Keratinocyte (primary cell): ENCODE results near the gene OGG1. TPM values are rescaled to one million over a fixed set of nuclear protein-coding genes. Genes with fewer than 3 reads are reported as not detected.

ENCODE experiments used
- DNase-seq: peaks from one replicate; pipeline ENCODE4 v3.0.0-alpha.2; 2011; ENCODE audit warnings: low read depth, missing footprints, low spot score
- FAIRE-seq: peaks from 2 replicates; lab custom pipeline; 2011; peaks lifted over from hg19 to GRCh38; lab: Jason Lieb, UNC
- H2AFZ ChIP-seq: 2 replicates; pipeline ENCODE4 v1.6.0; 2012; ENCODE audit warnings: low read length, control low read depth, inconsistent platforms; ENCODE audit not compliant: control insufficient read depth
- H3K27ac ChIP-seq: 2 replicates; pipeline ENCODE4 v1.5.1; 2011; ENCODE audit warnings: low read length; ENCODE audit not compliant: control insufficient read depth, insufficient read depth
- H3K27me3 ChIP-seq: 3 replicates; pipeline ENCODE4 v1.6.0; 2011; ENCODE audit warnings: low read length; ENCODE audit not compliant: control insufficient read depth, insufficient read depth; ENCODE audit errors: extremely low read depth
- H3K36me3 ChIP-seq, 2 experiments: 2 replicates in 1 of 2; 3 replicates in 1 of 2; pipeline ENCODE4 v1.5.1; 2011; ENCODE audit warnings: low read length in 2 of 2, mild to moderate bottlenecking in 1 of 2; ENCODE audit not compliant: control insufficient read depth in 2 of 2, insufficient read depth in 2 of 2; ENCODE audit errors: extremely low read depth in 1 of 2
- H3K4me1 ChIP-seq: 3 replicates; pipeline ENCODE4 v1.5.1; 2011; ENCODE audit warnings: low read length; ENCODE audit not compliant: control insufficient read depth, insufficient read depth; ENCODE audit errors: extremely low read depth
- H3K4me2 ChIP-seq: 3 replicates; pipeline ENCODE4 v1.6.0; 2011; ENCODE audit warnings: low read depth, low read length; ENCODE audit not compliant: control insufficient read depth, insufficient read depth; ENCODE audit errors: extremely low read depth
- H3K4me3 ChIP-seq, 3 experiments: fragments of 200-600 bp in 1 of 3; sonication (generic) in 1 of 3; 2 replicates in 2 of 3; 3 replicates in 1 of 3; pipeline ENCODE4 v1.5.1; 2011 to 2016; ENCODE audit warnings: low read length in 3 of 3, mild to moderate bottlenecking in 3 of 3, control low read depth in 2 of 3, inconsistent platforms in 1 of 3, low read depth in 1 of 3, mixed read lengths in 1 of 3, mixed run types in 1 of 3, moderate library complexity in 1 of 3; ENCODE audit not compliant: control insufficient read depth in 2 of 3, insufficient read depth in 2 of 3; ENCODE audit errors: extremely low read depth in 1 of 3
- H3K79me2 ChIP-seq: 2 replicates; pipeline ENCODE4 v1.6.0; 2012; ENCODE audit warnings: low read length; ENCODE audit not compliant: control insufficient read depth, insufficient read depth
- H3K9ac ChIP-seq: 3 replicates; pipeline ENCODE4 v1.6.0; 2011; ENCODE audit warnings: low read length; ENCODE audit not compliant: control insufficient read depth, insufficient read depth; ENCODE audit errors: extremely low read depth
- H3K9me1 ChIP-seq: 3 replicates; pipeline ENCODE4 v1.6.0; 2011; ENCODE audit warnings: low read length; ENCODE audit not compliant: control insufficient read depth, insufficient read depth; ENCODE audit errors: extremely low read depth
- H3K9me3 ChIP-seq: 2 replicates; pipeline ENCODE4 v1.5.1; 2012; ENCODE audit warnings: low read depth, low read length; ENCODE audit not compliant: control insufficient read depth
- H4K20me1 ChIP-seq: 3 replicates; pipeline ENCODE4 v1.6.0; 2011; ENCODE audit warnings: low read length; ENCODE audit not compliant: control insufficient read depth, insufficient read depth; ENCODE audit errors: extremely low read depth
- CTCF ChIP-seq, 3 experiments: IDR thresholded peaks in 1 of 3; conservative IDR thresholded peaks in 1 of 3; optimal IDR thresholded peaks in 1 of 3; 2 replicates in 2 of 3; 3 replicates in 1 of 3; pipeline versions ENCODE3 to v1.5.1; 2011; ENCODE audit warnings: low read length in 3 of 3, mild to moderate bottlenecking in 3 of 3, moderate library complexity in 2 of 3, control low read depth in 1 of 3, inconsistent platforms in 1 of 3; ENCODE audit not compliant: insufficient read depth in 2 of 3; ENCODE audit errors: extremely low read depth in 1 of 3
- EZH2 ChIP-seq: IDR thresholded peaks from one replicate; pipeline ENCODE4 v1.6.1; 2012; ENCODE audit warnings: inconsistent platforms, mild to moderate bottlenecking, low read length, moderate library complexity
- dilution Hi-C: fragments of 300-500 bp; cut with MboI; formaldehyde crosslinking; loops from one replicate; pipeline ENCODE4 v1.7.0; 2020; ENCODE audit warnings: low sequenced_read_pairs; ENCODE audit not compliant: extremely low pct_ligation_motif_present
- polyA plus RNA-seq, 5 experiments: library from polyadenylated mRNA; depleted of rRNA in 3 of 5; stranded (reverse) in 3 of 5; stranded (forward) in 1 of 5; unstranded in 1 of 5; fragments of >200 nt; gene quantifications; 1 replicate in 1 of 5; 2 replicates in 3 of 5; 3 replicates in 1 of 5; pipeline versions ENCODE4 v1.2.1 to v1.2.3, GENCODE V29; 2011 to 2012; ENCODE audit warnings: missing spikeins in 2 of 5, low read depth in 1 of 5, low replicate concordance in 1 of 5

The OGG1 gene
- polyA plus RNA-seq, 1 donor (not counting 4 experiments of a cell fraction or from before 2014, with no cell fraction given), result 17.5 TPM

- TF ChIP-seq EZH2 (peak; percentile 77), CTCF (optimal IDR thresholded peaks at IDR 0.05 in 1 of 3, IDR thresholded peaks at IDR 0.05 in 1 of 3, conservative IDR thresholded peaks at IDR 0.05 in 1 of 3; ENCODE audit: extremely low read depth in 1 of 3, insufficient read depth in 2 of 3, low read length in 3 of 3) (no peak)
- Histone ChIP-seq H3K4me1 (peaks cover 10% of the 10 kb centered on the region), H3K9me3 (no peaks in the 10 kb centered on the region), H2AFZ (peak overlapping the region; percentile 40), H3K4me2 (peak overlapping the region; percentile 84), H3K27ac (no peak overlapping the region), H4K20me1 (no peaks in the 10 kb centered on the region), H3K27me3 (peaks cover 16% of the 10 kb centered on the region), H3K79me2 (no peaks in the 10 kb centered on the region), H3K9ac (no peak overlapping the region), H3K36me3 (peaks cover 0 to 5% of the 10 kb centered on the region in 2 experiments), H3K9me1 (no peaks in the 10 kb centered on the region), H3K4me3 (peak overlapping the region in 2 of 3 experiments; percentile 53)
- no peak for FAIRE-seq
- dilution Hi-C loops, result no loop called here
- no peak for DNase-seq
These were observed 45.1 kb upstream of the OGG1 start for GRCh38 chr3:9704347-9705322.

GRCh38 chr3:9710174-9710739 lies 39.5 kb upstream of the OGG1 start:
- Histone ChIP-seq H3K27ac (no peak overlapping the region), H4K20me1 (no peaks in the 10 kb centered on the region), H3K79me2 (no peaks in the 10 kb centered on the region), H3K36me3 (no peaks in the 10 kb centered on the region), H3K9me3 (no peaks in the 10 kb centered on the region), H2AFZ (no peak overlapping the region), H3K4me1 (no peaks in the 10 kb centered on the region), H3K4me3 (no peak overlapping the region), H3K9me1 (no peaks in the 10 kb centered on the region), H3K4me2 (no peak overlapping the region), H3K27me3 (peaks cover 6% of the 10 kb centered on the region), H3K9ac (no peak overlapping the region)
- no peak for TF ChIP-seq EZH2
- no peak for TF ChIP-seq CTCF (optimal IDR thresholded peaks at IDR 0.05 in 1 of 3, IDR thresholded peaks at IDR 0.05 in 1 of 3, conservative IDR thresholded peaks at IDR 0.05 in 1 of 3; ENCODE audit: extremely low read depth in 1 of 3, insufficient read depth in 2 of 3, low read length in 3 of 3)
- FAIRE-seq (no peak), DNase-seq (no peak)
- dilution Hi-C loops, result no loop called here
